NCI-H128 (cell line): Measurements from ENCODE around the gene ADSL.

Experiments
- DNase-seq: peaks from one replicate; lab custom pipeline; 2025; ENCODE audit not compliant: unreplicated experiment; lab: John Stamatoyannopoulos, UW

ADSL gene

GRCh38 chr22:40404251-40405177 lies 58.2 kb downstream of the ADSL start:
- DNase-seq = no peak

- DNase-seq = no peak
Observed at GRCh38 chr22:40405178-40406062, 59.1 kb downstream of the ADSL start.

GRCh38 chr22:40406063-40406890 lies 60.0 kb downstream of the ADSL start:
- DNase-seq = no peak

GRCh38 chr22:40407021-40407761 lies 60.9 kb downstream of the ADSL start:
- no peak for DNase-seq

GRCh38 chr22:40407831-40408717 lies 61.8 kb downstream of the ADSL start:
- no peak for DNase-seq

- DNase-seq = no peak
Observed at GRCh38 chr22:40408718-40409612, 62.7 kb downstream of the ADSL start.

GRCh38 chr22:40409613-40410113 lies 63.4 kb downstream of the ADSL start:
- DNase-seq = no peak

- no peak for DNase-seq
Observed at GRCh38 chr22:40410272-40410671, 64.0 kb downstream of the ADSL start.

GRCh38 chr22:40410731-40411505 lies 64.6 kb downstream of the ADSL start:
- DNase-seq = no peak

GRCh38 chr22:40411506-40411861 lies 65.2 kb downstream of the ADSL start:
- DNase-seq = no peak

- no peak for DNase-seq
Observed at GRCh38 chr22:40412441-40412840, 66.1 kb downstream of the ADSL start.

- no peak for DNase-seq
Observed at GRCh38 chr22:40413873-40414272, 67.6 kb downstream of the ADSL start.

- DNase-seq = no peak
Observed at GRCh38 chr22:40414311-40414710, 68.0 kb downstream of the ADSL start.

GRCh38 chr22:40414838-40415505 lies 68.7 kb downstream of the ADSL start:
- no peak for DNase-seq

- no peak for DNase-seq
Observed at GRCh38 chr22:40415531-40416266, 69.4 kb downstream of the ADSL start.

GRCh38 chr22:40416267-40416570 lies 69.9 kb downstream of the ADSL start:
- DNase-seq = no peak
